IMR-90 (cell line): Measurements from ENCODE around the gene MCUR1. TPM values are rescaled to one million over a fixed set of nuclear protein-coding genes. Genes with fewer than 3 reads are reported as not detected.

Experiments used
- ATAC-seq: fragments of 200-7000 bp; cut with Tn5 transposase; 2 replicates; pipeline ENCODE4 v1.9.1; 2020; ENCODE audit warnings: low read depth, mild to moderate bottlenecking, moderate library complexity
- BruUV-seq: library from RNA; stranded (reverse); fragments of 400-500 nt; replicated peaks from 2 replicates; lab custom pipeline; 2021; lab: Mats Ljungman, UMichigan
- CTCF ChIA-PET: fragments of 300-600 bp; formaldehyde crosslinking; extraction: SDS; loops from one replicate; lab custom pipeline; 2021; ENCODE audit warnings: antibody characterized with exemption; lab: Yijun Ruan, JAX
- POLR2A ChIA-PET: fragments of 300-600 bp; sonication (Branson Sonifier 250); formaldehyde crosslinking; loops from one replicate; lab custom pipeline; 2022; ENCODE audit warnings: antibody characterized with exemption; ENCODE audit not compliant: unreplicated experiment; lab: Charles Lee
- DNase-seq: peaks from one replicate; pipeline ENCODE4 v3.0.0; 2013
- H2AFZ ChIP-seq: replicated peaks from 2 replicates; pipeline ENCODE3; 2013; ENCODE audit warnings: low read length, mild to moderate bottlenecking; ENCODE audit not compliant: poor library complexity
- H2AK5ac ChIP-seq: 2 replicates; pipeline ENCODE4 v1.6.1; 2013; ENCODE audit warnings: low read depth, low read length, inconsistent platforms
- H2AK9ac ChIP-seq: replicated peaks from 2 replicates; pipeline ENCODE3; 2013; ENCODE audit warnings: mild to moderate bottlenecking, low read depth, low read length, moderate library complexity; ENCODE audit not compliant: poor library complexity
- H2BK120ac ChIP-seq: 2 replicates; pipeline ENCODE4 v1.6.1; 2013; ENCODE audit warnings: low read depth, low read length, inconsistent platforms
- H2BK15ac ChIP-seq: 3 replicates; pipeline ENCODE4 v1.6.1; 2013; ENCODE audit warnings: low read depth, low read length, inconsistent platforms
- H2BK20ac ChIP-seq: 2 replicates; pipeline ENCODE4 v1.6.1; 2013; ENCODE audit warnings: low read depth, mild to moderate bottlenecking, inconsistent platforms, low read length, moderate library complexity
- H2BK5ac ChIP-seq: 2 replicates; pipeline ENCODE4 v1.6.1; 2013; ENCODE audit warnings: mild to moderate bottlenecking, low read depth, low read length, inconsistent platforms; ENCODE audit not compliant: poor library complexity, severe bottlenecking
- H3K14ac ChIP-seq: replicated peaks from 2 replicates; pipeline ENCODE4 v1.6.1; 2013; ENCODE audit warnings: low read depth, low read length, inconsistent platforms
- H3K18ac ChIP-seq: 2 replicates; pipeline ENCODE4 v1.6.1; 2013; ENCODE audit warnings: low read depth, low read length, control low read depth
- H3K23ac ChIP-seq: 2 replicates; pipeline ENCODE4 v1.6.1; 2013; ENCODE audit warnings: low read depth, low read length, inconsistent platforms
- H3K27ac ChIP-seq: 2 replicates; pipeline ENCODE4 v1.5.1; 2013; ENCODE audit warnings: mild to moderate bottlenecking, control low read depth, low read length; ENCODE audit not compliant: insufficient read depth
- H3K27me3 ChIP-seq: 2 replicates; pipeline ENCODE4 v1.6.1; 2013; ENCODE audit warnings: low read length; ENCODE audit not compliant: control insufficient read depth, insufficient read depth
- H3K36me3 ChIP-seq: 2 replicates; pipeline ENCODE4 v1.6.1; 2013; ENCODE audit warnings: low read length, mixed read lengths; ENCODE audit not compliant: control insufficient read depth, insufficient read depth
- H3K4ac ChIP-seq: 2 replicates; pipeline ENCODE4 v1.6.1; 2013; ENCODE audit warnings: low read depth, low read length, inconsistent platforms
- H3K4me1 ChIP-seq: 2 replicates; pipeline ENCODE4 v1.6.1; 2013; ENCODE audit warnings: low read length, mixed read lengths; ENCODE audit not compliant: control insufficient read depth, insufficient read depth
- H3K4me2 ChIP-seq: 2 replicates; pipeline ENCODE4 v1.6.1; 2013; ENCODE audit warnings: low read depth, mild to moderate bottlenecking, control low read depth, low read length, moderate library complexity
- H3K4me3 ChIP-seq: 2 replicates; pipeline ENCODE4 v1.5.1; 2013; ENCODE audit warnings: low read depth, mild to moderate bottlenecking, control low read depth, low read length, moderate library complexity; ENCODE audit not compliant: insufficient read depth
- H3K56ac ChIP-seq: 2 replicates; pipeline ENCODE4 v1.6.1; 2013; ENCODE audit warnings: low read length, inconsistent platforms; ENCODE audit not compliant: insufficient read depth; ENCODE audit errors: extremely low read depth
- H3K79me1 ChIP-seq, 2 experiments: 2 replicates each; pipeline ENCODE4 v1.6.1; 2013; ENCODE audit warnings: low read length in 2 of 2, inconsistent platforms in 1 of 2, low read depth in 1 of 2
- H3K9ac ChIP-seq: 2 replicates; pipeline ENCODE4 v1.6.1; 2013; ENCODE audit warnings: low read depth, low read length, control low read depth
- H3K9me1 ChIP-seq: 2 replicates; pipeline ENCODE4 v1.6.1; 2013; ENCODE audit warnings: low read length, inconsistent platforms; ENCODE audit not compliant: insufficient read depth
- H3K9me3 ChIP-seq: 2 replicates; pipeline ENCODE4 v1.6.1; 2013; ENCODE audit warnings: low read length; ENCODE audit not compliant: control insufficient read depth, insufficient read depth
- H4K20me1 ChIP-seq: 2 replicates; pipeline ENCODE4 v1.6.1; 2013; ENCODE audit warnings: low read length, inconsistent platforms; ENCODE audit not compliant: insufficient read depth
- H4K5ac ChIP-seq: 2 replicates; pipeline ENCODE4 v1.6.1; 2013; ENCODE audit warnings: mild to moderate bottlenecking, low read depth, low read length, control low read depth
- H4K8ac ChIP-seq, 2 experiments: 2 replicates each; pipeline ENCODE4 v1.6.1; 2013; ENCODE audit warnings: low read depth in 2 of 2, low read length in 2 of 2, control low read depth in 1 of 2, inconsistent platforms in 1 of 2
- H4K91ac ChIP-seq: 2 replicates; pipeline ENCODE4 v1.6.1; 2013; ENCODE audit warnings: low read depth, low read length, inconsistent platforms; ENCODE audit not compliant: insufficient read depth
- BHLHE40 ChIP-seq: fragments of 150-350 bp; IDR thresholded peaks from 2 replicates; pipeline ENCODE4 v1.6.1; 2016; ENCODE audit warnings: mild to moderate bottlenecking, low read depth, low read length
- CEBPB ChIP-seq: IDR thresholded peaks from 2 replicates; pipeline ENCODE4 v1.6.1; 2012; ENCODE audit warnings: low read depth, low read length, improper control_type of control experiment
- CHD1 ChIP-seq: IDR thresholded peaks from 2 replicates; pipeline ENCODE4 v1.6.1; 2012; ENCODE audit warnings: low read depth, low read length, improper control_type of control experiment
- ELK1 ChIP-seq: fragments of 150-350 bp; IDR thresholded peaks from 2 replicates; pipeline ENCODE4 v1.6.1; 2016; ENCODE audit warnings: low read depth, mild to moderate bottlenecking, low read length, moderate library complexity, borderline replicate concordance
- FOS ChIP-seq: fragments of 150-350 bp; IDR thresholded peaks from 2 replicates; pipeline ENCODE4 v1.6.1; 2016; ENCODE audit warnings: low read depth, low read length
- MAFK ChIP-seq: IDR thresholded peaks from 2 replicates; pipeline ENCODE4 v1.6.1; 2012; ENCODE audit warnings: low read depth, low read length, improper control_type of control experiment
- MAZ ChIP-seq: IDR thresholded peaks from 2 replicates; pipeline ENCODE4 v1.6.1; 2012; ENCODE audit warnings: low read depth, mild to moderate bottlenecking, low read length, improper control_type of control experiment, moderate library complexity, borderline replicate concordance
- MXI1 ChIP-seq: IDR thresholded peaks from 2 replicates; pipeline ENCODE4 v1.6.1; 2012; ENCODE audit warnings: low read depth, mild to moderate bottlenecking, low read length, moderate library complexity, borderline replicate concordance
- NFE2L2 ChIP-seq: fragments of 150-350 bp; IDR thresholded peaks from 2 replicates; pipeline ENCODE4 v1.6.1; 2016; ENCODE audit warnings: low read depth, mild to moderate bottlenecking, low read length
- POLR2A ChIP-seq: IDR thresholded peaks from 2 replicates; pipeline ENCODE4 v1.6.1; 2012; ENCODE audit warnings: mild to moderate bottlenecking, low read depth, low read length
- RAD21 ChIP-seq: IDR thresholded peaks from 2 replicates; pipeline ENCODE4 v1.6.1; 2012; ENCODE audit warnings: low read length, improper control_type of control experiment
- RCOR1 ChIP-seq: IDR thresholded peaks from 2 replicates; pipeline ENCODE4 v1.6.1; 2012; ENCODE audit warnings: mild to moderate bottlenecking, low read length, improper control_type of control experiment; ENCODE audit not compliant: insufficient replicate concordance
- RFX5 ChIP-seq: IDR thresholded peaks from 2 replicates; pipeline ENCODE4 v1.8.0; 2012; ENCODE audit warnings: low read depth, mild to moderate bottlenecking, low read length, moderate library complexity
- SMC3 ChIP-seq: fragments of 150-350 bp; IDR thresholded peaks from 2 replicates; pipeline ENCODE4 v1.6.1; 2016; ENCODE audit warnings: low read depth, mild to moderate bottlenecking, antibody characterized with exemption, low read length, moderate library complexity
- USF2 ChIP-seq: fragments of 150-350 bp; IDR thresholded peaks from 2 replicates; pipeline ENCODE4 v1.6.1; 2017; ENCODE audit warnings: mild to moderate bottlenecking, antibody characterized with exemption, low read length, low read depth
- WGBS, 2 experiments: methylation state at CpG; one replicate each; pipeline versions ENCODE4 v1.1.5 to v1.1.7; 2013; ENCODE audit warnings: missing lambda C conversion rate in 2 of 2; ENCODE audit not compliant: insufficient read length in 1 of 2; ENCODE audit errors: extremely low coverage in 2 of 2; 5-methylcytosine and 5-hydroxymethylcytosine counted together
- dilution Hi-C: fragments of 300-500 bp; cut with HindIII; formaldehyde crosslinking; loops from one replicate; pipeline ENCODE4 v1.14.3; 2018; ENCODE audit warnings: low sequenced_read_pairs; ENCODE audit not compliant: unreplicated experiment
- in situ Hi-C: fragments of 300-500 bp; cut with MboI; formaldehyde crosslinking; loops from 3 replicates; pipeline ENCODE4 v1.14.3; 2019; ENCODE audit warnings: low sequenced_read_pairs, inconsistent platforms, mixed read lengths
- intact Hi-C: fragments of 100-400 bp; cut with micrococcal nuclease; formaldehyde crosslinking; loops from 2 replicates; pipeline ENCODE4 v1.10.0; 2022
- polyA plus RNA-seq, 3 experiments: library from polyadenylated mRNA; depleted of rRNA; stranded (reverse); fragments of >200 nt; gene quantifications; 2 replicates each; pipeline ENCODE4 v1.2.3, GENCODE V29; 2012; ENCODE audit warnings: low replicate concordance in 1 of 3
- total RNA-seq: library from RNA; depleted of rRNA; stranded (reverse); fragments of >200 nt; gene quantifications from 2 replicates; pipeline ENCODE4 v1.2.3, GENCODE V29; 2012
- TF ChIP-seq, protein P1 (sequence below): conservative IDR thresholded peaks from 2 replicates; pipeline ENCODE4 v1.5.1; 2012; ENCODE audit warnings: mild to moderate bottlenecking, low read depth, low read length, improper control_type of control experiment

The MCUR1 gene
- total and polyA plus RNA-seq, 2 of the 4 experiments (the other 2 are of a cell fraction), result 4.1 to 6.5 TPM

GRCh38 chr6:13764996-13765395, 49.4 kb downstream of the MCUR1 start:
- no peak overlapping the region for H4K8ac ChIP-seq
- no peaks in the 10 kb centered on the region for H3K36me3 ChIP-seq
- no peak overlapping the region for H3K9ac ChIP-seq
- H2BK15ac ChIP-seq, result no peak overlapping the region
- no peak overlapping the region for H4K91ac ChIP-seq
- H3K4me3 ChIP-seq, result no peak overlapping the region
- no peaks in the 10 kb centered on the region for H3K79me1 ChIP-seq
- no peak overlapping the region for H2BK20ac ChIP-seq
- H3K4ac ChIP-seq, result no peak overlapping the region
- no peak overlapping the region for H3K18ac ChIP-seq
- no peak overlapping the region for H3K27ac ChIP-seq
- H3K9me3 ChIP-seq, result no peaks in the 10 kb centered on the region
- H3K4me1 ChIP-seq, result peaks cover 4% of the 10 kb centered on the region
- no peaks in the 10 kb centered on the region for H4K20me1 ChIP-seq
- dilution Hi-C loops (no loop called here), intact Hi-C loops (no loop called here), in situ Hi-C loops (no loop called here)
- no peak overlapping the region for H4K5ac ChIP-seq
- POLR2A ChIA-PET, result no interaction called here
- TF ChIP-seq RFX5, result no peak
- TF ChIP-seq FOS, result no peak
- TF ChIP-seq BHLHE40, result no peak
- no peak for TF ChIP-seq RCOR1
- no peak for TF ChIP-seq MXI1
- no peak for TF ChIP-seq CEBPB
- TF ChIP-seq, protein P1, sequence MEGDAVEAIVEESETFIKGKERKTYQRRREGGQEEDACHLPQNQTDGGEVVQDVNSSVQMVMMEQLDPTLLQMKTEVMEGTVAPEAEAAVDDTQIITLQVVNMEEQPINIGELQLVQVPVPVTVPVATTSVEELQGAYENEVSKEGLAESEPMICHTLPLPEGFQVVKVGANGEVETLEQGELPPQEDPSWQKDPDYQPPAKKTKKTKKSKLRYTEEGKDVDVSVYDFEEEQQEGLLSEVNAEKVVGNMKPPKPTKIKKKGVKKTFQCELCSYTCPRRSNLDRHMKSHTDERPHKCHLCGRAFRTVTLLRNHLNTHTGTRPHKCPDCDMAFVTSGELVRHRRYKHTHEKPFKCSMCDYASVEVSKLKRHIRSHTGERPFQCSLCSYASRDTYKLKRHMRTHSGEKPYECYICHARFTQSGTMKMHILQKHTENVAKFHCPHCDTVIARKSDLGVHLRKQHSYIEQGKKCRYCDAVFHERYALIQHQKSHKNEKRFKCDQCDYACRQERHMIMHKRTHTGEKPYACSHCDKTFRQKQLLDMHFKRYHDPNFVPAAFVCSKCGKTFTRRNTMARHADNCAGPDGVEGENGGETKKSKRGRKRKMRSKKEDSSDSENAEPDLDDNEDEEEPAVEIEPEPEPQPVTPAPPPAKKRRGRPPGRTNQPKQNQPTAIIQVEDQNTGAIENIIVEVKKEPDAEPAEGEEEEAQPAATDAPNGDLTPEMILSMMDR, result no peak
- TF ChIP-seq NFE2L2, result no peak
- no peak for TF ChIP-seq POLR2A
- no peak for TF ChIP-seq MAFK
- TF ChIP-seq RAD21, result no peak
- no peak for TF ChIP-seq MAZ
- TF ChIP-seq USF2, result no peak
- TF ChIP-seq SMC3, result no peak
- TF ChIP-seq CHD1, result no peak
- no peak for TF ChIP-seq ELK1
- no peaks in the 10 kb centered on the region for H3K27me3 ChIP-seq
- no peak overlapping the region for H2AK9ac ChIP-seq
- no peak overlapping the region for H2AFZ ChIP-seq
- no peak overlapping the region for H2AK5ac ChIP-seq
- no peak overlapping the region for H2BK120ac ChIP-seq
- ATAC-seq, result no peak
- no peak for DNase-seq
- no CpG with 5 or more reads among the region's 9 CpGs for WGBS, 2 experiments
- no peak overlapping the region for H2BK5ac ChIP-seq
- no TSS peak for BruUV-seq
- CTCF ChIA-PET, result no interaction called here
- no peak overlapping the region for H3K23ac ChIP-seq
- 0 out of 2 replicates have a peak, but pooled peaks cover 2% of the 10 kb centered on the region for H3K9me1 ChIP-seq
- no peak overlapping the region for H3K56ac ChIP-seq
- no peak overlapping the region for H3K4me2 ChIP-seq
- no peak overlapping the region for H3K14ac ChIP-seq
